GM21360 (cell line): Measurements from ENCODE around the gene SERTAD3.
"Not testable (repeated sequence)": the region's sequence is repeated elsewhere in the genome, so short reads cannot be mapped to it uniquely, and the experiment has no call there.

Source experiments
- ATAC-seq: cut with Tn5 transposase; IDR thresholded peaks from one replicate; pipeline ENCODE4 v1.9.1; 2021; ENCODE audit warnings: mild to moderate bottlenecking, moderate library complexity; ENCODE audit not compliant: unreplicated experiment

The SERTAD3 gene

DNA sequence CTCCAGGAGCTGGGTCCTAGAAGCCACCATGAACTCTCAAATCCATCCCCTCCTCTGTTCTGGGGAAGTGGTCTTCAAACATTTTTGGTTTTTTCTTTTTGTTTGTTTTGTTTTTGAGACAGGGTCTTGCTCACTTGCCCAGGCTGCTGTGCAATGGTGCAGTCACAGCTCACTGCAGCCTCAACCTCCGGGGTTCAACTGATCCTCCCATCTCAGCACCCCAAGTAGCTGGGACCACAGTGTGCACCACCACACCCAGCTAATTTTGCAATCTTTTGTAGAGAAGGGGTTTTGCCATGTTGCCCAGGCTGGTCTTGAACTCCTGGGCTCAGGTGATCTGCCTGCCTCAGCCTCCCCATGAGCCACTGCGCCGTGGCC lies 14.5 kb upstream of the SERTAD3 start:
- ATAC-seq, result no peak

DNA sequence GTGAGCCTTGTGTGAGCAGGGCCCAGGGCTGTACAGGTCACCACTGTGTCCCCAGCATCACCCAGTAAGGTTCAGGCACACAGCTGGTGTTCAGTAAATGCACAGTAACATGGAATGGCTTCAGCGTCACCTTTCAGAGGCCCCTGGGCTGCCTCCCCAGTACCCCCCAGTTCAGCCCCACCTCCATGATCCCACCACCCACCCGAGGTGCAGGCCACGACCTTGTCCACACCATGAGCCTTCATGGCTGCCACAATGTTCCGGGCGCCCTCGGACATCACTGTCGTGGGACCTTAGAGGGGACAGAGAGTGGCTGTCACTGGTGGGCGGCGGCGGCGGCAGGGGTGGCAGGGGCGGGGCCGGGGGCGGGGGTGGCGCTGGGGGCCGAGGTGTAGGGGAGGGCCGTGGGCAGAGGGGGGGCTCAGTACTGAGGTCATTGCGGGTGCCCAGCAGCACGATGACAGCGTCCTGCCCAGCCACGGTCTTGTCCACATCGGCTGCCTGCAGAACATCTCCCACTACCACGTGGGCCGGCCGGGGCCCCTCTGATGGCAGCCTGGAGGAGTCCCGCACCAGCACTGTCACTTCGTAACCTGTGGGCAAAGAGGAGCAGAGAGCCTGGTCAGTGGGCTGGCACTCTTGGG lies 13.9 kb upstream of the SERTAD3 start:
- ATAC-seq, result no peak

DNA sequence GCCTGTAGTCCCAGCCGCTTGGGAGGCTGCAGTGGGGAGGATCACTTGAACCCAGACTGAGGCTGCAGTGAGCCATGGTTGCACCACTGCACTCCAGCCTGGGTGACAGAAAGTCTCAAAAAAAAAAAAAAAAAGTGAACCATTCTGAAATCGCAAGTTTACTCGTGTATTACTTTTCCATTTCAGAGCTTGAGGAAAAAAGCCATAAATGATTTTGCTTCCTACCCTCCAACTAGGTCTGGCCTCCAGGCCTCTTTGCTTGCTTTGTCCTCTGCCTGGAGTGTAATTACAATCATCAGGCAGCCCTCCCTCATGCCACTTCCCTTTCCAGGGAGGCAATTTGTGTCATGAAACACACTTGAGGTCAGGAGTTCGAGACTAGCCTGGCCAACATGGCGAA lies 12.9 kb upstream of the SERTAD3 start:
- no peak for ATAC-seq

DNA sequence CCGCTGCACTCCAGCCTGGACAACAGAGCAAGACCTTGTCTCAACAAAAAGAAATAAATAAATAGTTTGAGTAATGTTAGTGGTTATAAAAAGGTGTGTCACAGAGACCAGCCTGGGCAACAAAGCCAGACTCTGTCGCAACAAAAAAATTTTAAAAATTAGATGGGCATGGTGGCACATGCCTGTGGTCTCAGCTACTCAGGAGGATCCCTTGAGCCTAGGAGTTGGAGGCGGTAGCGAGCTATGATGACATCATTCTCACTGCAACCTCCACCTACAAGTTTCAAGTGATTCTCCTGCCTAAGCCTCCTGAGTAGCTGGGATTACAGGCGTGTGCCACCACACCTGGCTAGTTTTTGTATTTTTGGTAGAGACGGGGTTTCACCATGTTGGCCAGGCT lies 9.8 kb upstream of the SERTAD3 start:
- not testable (repeated sequence) for ATAC-seq

DNA sequence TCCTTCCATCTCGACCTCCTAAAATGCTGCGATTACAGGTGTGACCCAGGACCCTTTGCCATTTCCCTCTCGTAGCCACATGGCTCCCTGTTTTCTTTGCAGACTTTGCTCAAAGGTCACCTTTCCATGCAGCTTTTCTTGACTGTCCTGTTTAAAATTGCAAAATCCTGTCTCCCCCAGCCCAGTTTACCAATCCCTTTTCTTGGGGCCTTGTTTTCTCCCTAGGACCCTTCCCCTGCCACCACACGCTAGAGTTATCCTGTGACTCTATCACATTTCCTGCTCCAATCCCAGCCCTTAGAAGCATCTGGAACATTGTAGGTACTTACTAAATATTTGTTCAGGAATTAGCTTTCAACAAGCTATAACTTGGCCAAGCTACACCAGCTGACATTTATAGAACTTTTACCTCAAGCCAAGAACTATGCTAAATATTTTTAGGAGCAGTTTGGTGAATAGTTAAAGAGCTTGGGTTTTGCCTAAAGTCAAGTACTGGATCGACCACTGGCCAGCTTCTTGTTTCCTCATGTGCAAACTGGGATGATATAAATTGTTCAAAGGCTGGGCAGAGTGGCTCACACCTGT lies 9.1 kb upstream of the SERTAD3 start:
- ATAC-seq, result no peak

DNA sequence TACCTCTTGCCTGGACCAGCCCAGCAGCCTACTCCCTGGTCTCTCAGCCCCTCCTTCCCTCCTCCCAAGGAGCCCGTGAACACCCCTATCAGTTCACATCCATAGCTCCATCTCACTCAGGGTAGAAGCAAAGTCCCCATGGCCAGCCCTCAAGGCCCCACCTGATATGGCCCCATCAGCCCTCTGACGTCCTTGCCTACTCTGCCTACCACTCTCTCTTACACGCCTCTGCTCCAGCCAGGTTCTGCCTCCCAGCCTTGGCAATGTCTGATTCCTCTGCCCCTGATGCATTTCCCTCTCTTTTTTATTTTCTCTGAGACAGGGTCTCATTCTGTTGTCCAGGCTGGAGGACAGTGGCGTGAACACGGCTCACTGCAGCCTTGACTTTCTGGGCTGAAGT lies 7.9 kb upstream of the SERTAD3 start:
- no peak for ATAC-seq

DNA sequence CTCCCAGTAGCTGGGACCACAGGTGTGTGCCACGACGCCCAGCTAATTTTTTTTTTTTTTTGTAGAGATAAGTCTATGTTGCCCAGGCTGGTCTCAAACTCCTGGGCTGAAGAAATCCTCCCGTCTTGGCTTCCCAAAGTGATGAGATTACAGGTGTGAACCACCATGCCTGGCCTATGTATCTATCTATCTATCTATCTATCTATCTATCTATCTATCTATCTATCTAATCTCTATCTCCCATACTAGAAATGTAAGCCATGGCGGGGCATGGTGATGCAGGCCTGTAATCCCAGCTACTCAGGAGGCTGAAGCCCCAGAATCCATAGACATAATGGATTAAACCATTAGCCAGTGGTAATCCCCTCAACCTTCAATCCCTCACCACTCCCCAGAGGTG lies 6.5 kb upstream of the SERTAD3 start:
- no peak for ATAC-seq

DNA sequence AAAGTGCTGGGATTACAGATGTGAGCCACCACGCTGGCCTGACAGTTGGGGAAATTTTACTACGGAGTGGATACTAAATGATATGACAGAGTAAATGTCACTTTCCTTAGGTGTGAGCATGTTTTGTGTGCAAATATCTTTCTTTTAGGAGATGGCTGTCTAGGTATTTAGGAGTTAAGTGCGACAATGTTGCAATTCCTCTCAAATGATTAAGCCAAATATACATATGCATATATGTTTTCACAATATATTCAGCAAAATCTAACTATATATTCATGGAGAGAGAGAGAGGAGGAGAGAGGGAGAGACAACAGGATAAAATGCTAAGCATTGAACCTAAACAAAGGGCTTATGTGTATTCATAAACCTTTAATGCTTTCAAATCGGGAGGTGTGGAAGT lies 5.4 kb upstream of the SERTAD3 start:
- ATAC-seq, result no peak

DNA sequence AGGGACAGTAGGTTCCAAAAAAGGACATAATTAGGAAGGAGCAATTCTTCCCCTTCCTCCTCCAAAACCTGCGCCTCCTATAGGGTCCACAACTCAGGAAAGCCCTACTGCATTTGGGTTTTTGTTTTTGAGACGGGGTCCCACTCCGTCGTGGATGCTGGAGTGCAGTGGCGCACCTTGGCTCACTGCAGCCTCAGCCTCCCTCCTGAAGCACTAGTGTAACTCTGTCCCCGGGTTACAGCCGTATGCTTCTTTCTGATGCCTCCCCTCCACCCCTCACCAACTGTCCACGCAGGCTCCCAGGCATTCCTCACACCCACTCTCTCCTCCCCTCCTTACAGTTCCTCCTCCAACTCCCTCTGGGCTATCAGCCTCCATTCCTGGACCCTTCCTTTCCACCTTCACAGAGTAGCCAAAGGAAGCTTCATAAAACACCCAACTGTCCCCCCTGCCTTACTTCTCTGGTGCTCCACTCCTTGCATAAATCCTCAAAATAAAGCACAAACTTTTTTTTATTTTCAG lies 2.2 kb upstream of the SERTAD3 start:
- no peak for ATAC-seq

DNA sequence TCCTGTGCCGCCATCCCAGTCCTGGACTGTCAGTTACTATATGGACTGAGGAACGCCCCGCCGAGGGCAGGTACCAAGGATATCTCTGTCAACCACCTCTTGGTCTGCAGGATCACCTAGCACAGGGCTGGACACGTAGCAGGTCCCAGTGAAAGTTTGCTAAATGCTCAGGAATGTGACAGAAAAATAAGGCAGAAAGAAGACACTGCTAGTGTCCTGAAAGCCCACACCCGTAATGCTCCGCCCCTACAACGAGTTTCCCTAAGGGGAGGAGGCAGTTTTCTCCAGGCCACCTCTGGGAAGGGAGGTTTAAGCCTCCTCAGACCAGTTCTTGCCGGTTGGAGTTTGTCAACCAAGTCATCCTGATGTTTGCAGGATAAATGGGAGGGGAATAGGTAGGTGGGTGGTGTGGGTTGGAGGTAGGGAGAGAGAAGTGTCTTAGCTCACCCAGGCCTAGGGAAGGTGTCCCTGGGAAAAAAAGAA lies 1.7 kb upstream of the SERTAD3 start:
- no peak for ATAC-seq

DNA sequence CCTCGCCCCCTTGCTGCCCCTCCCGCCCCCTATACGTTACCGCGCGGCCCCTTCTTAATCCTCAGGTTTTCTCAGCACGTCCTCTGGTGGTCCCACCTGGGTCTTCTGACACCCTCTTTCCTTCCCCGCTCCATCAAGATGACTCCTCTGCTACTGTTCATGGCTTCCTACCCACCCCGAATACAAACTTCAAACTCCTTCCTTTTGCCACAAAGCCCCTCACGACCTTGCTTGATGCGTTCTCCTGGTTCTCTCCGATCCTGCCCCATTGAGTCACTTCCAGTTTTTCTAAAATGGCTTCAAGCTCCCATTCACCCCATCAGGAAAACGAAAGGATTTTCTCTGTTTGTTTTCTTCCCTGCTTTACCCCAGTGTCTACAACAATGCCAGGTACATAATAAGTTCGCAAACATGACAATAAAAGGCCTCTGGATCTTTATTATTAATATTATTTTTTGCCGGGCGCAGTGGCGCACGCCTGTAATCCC lies 734 bp upstream of the SERTAD3 start:
- ATAC-seq, result no peak

DNA sequence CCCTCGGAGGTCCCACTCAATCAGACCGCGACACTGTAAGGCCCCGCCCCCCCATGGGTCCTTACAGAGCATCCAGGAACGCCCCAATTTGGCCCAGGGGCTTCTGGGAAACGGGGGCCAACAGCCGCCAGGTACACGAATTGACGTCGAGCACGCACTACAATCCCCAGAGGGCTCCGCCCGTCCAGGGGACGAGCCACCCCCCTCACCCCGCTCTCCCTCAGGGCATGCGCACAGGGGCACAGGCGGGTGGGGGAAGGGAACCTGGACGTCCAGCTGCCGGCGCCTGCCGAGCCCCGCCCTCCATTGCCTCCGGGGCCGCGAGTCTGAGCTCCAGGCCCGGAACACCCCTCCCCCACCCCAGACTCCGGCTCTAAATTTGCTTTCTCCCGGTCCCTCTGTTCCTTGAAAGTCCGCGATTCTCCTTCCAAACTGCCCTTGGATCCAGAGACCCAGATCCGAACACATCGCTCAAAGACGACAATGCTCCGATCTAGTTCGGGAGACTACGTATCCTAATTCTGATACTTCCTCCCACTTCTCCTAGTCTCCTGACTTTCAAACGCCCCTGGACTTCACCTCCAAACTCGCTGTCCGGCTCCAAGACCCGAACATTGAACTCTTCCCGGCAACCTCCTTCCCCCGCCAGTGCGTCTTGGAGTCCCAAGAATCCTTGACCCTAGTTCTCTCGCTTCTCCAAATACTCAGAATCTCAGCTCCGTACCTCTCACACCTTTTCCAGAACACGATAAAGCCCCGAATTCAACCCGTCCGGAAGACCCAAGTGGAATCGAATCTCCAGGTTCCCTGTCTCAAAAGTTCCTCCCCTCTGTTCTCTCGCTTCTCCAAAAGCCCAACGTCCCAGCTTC lies 770 bp downstream of the SERTAD3 start:
- peak; percentile 59 for ATAC-seq

DNA sequence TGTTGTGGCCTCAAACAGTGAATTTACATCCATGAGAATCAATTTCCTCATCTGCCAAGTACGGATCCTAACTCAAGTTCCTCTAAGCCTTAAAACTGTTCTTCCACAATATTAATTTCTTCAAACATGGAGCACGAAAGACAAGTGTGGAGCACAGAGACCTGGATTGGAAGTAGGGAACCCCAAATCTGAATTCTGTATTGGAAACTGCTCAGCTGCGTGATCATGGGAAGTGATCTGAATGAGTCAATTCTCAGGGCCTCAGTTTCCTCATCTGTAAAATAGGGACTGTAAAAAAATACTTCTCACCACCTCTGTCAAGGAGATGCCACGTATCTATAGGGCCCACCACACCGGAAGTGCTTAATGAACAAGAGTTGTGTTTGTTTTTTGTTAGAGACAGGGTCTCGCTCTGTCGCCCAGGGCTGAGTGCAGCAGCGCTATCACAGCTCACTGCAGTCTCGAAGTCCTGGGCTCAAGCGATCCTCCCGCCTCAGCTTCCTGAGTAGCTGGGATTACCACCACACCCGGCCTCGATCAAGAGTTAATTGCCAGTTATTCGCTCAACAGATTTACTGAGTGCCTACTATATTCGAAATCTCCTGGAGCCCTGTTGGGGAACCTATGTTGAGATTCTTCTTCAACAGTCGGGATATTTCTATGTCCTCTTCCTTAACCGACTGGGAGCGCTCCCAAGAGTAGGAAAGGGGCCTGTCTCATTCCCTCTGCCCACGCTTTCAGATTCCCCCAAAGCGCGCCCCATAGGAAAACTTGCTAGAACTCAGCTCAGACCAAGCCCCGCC lies 1.6 kb downstream of the SERTAD3 start:
- ATAC-seq, result no peak

DNA sequence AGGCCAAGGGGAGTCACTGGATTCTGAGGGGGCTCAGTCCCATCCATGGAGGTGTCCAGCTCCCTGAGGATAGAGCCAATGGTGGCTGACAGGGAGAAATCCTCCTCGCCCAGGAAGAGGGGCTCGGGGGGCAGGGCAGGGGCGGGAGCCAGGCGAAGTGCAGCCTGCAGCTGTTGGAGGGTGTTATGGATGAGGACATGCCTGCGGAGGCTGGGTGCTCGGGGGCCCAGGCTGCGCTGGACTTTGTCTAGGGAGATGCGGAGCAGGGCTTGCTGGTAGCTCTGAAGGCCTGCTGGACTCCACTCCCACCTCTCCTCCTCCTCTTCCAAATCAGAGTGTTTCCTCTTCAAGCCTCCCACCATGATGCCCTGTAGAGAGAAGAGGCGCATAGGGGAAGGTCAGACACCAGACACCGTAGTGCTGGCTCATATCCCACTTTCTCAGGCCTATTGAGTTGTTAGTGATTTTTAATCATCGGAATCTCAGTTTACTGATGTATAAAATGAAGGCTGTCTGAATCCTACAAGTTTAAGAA lies 2.3 kb downstream of the SERTAD3 start:
- ATAC-seq, result no peak

DNA sequence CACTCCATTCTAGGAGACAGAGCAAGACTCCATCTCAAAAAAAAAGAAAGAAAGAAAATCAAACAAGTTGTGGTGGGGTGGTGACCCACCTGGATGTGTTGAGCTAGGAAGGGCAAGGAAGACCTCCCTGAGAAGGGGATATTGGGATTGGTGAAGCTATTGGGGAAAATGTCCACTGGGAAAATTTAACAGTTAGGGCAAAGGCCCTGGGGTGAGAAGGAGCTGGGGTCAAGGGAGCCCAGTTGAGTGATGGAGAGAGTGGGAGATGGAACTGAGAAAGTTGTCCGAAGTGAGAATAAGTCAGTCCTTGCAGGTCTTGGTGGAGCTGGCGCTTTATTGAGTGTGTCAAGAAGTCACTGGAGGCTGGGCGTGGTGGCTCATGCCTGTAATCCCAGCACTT lies 5.9 kb downstream of the SERTAD3 start:
- no peak for ATAC-seq

DNA sequence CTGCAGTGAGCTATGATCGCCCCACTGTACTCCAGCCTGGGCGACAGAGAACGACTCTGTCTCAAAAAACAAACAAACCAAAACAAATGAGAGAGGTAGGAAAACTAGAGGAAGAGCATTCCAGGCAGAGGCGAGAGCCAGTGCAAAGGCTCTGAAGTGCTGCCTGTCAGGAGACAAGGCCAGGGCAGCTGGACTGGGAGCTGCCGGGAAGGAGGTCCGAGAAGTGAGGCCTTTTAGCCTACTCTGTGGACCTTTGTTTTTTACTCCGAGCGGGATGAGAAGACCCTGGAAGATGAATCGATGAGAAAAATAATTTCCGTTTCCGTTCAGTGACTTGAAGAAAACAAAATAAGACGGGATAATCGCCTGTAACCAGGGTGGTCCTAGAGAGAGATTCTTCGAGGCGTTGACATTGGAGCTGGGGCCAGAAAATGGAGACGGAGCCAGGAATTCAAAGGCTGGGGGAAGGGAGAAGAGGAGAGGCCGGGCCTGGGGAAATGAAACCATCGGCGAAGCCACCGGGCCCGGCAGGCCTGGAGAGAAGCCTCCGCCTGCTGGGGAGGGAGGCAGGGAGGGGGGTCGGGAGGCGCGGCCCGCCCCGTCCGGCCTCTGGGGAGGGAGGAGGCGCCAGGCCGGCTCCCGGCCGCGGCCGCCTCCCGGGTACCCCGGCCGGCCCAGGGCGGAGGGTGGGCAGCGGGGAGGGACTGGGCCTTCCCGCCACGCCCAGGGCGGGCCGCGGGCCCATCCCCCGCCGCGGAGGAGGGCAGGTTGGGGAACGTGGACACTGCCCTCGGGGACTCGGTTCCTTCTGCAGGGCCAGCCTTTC lies 10.5 kb downstream of the SERTAD3 start:
- ATAC-seq, result peak; percentile 64

DNA sequence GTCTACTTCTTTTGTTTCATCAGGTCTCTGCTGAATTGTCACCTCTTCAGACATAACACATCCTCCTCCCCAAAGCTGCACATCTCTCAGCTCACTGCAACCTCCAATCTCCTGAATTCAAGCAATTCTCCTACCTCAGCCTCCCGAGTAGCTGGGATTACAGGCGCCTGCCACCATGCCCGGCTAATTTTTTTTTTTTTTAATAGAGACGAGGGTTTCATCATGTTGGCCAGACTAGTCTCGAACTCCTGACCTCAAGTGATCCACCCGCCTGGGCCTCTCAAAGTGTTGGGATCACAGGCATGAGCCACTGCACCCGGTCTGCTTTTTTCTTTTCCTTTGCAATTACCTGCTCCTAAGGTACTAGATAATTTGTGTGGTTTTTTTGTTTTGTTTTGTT lies 11.4 kb downstream of the SERTAD3 start:
- not testable (repeated sequence) for ATAC-seq

DNA sequence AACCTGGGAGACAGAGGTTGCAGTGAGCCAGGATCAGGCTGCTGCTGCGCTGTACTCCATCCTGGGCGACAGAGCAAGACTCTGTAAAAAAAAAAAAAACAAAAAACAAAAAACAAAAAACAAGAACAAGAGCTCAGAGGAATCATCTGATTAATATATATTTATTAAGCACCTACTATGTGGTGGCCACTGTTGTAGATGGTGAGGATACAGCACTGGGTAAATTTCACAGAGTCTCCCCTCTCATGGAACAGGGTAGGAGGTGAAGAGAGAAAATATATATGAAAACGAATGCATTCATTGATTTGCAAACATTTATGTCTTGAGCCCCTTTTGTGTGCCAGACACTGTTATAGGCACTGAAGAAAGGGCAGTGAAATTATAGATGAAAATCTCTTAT lies 12.4 kb downstream of the SERTAD3 start:
- no peak for ATAC-seq

DNA sequence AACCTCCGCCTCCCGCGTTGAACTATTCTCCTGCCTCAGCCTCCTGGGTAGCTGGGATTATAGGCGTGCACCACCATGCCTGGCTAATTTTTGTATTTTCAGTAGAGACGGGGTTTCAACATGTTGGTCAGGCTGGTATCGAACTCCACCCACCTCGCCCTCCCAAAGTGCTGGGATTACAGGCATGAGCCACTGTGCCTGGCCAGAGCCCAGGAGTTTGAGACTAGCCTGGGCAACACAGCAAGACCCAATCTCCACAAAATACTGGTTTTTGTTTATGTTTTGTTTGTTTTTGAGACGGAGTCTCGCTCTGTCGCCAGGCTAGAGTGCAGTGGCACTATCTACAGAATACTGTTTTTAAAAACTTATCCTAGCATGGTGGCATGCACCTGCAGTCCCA lies 13.9 kb downstream of the SERTAD3 start:
- not testable (repeated sequence) for ATAC-seq

DNA sequence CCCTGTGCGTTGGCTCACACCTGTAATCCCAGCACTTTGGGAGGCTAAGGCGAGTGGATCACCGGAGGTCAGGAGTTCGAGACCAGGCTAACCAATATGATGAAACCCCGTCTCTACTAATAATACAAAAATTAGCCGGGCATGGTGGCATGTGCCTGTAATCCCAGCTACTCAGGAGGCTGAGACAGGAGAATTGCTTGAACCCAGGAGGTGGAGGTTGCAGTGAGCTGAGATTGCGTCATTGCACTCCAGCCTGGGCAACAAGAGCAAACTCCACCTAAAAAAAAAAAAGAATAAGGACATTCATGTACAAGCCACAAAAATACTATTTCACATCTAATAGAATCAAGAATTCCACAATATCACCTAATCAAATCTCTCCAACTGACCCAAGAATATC lies 15.9 kb downstream of the SERTAD3 start:
- not testable (repeated sequence) for ATAC-seq
